A673 (cell line): Measurements from ENCODE around the gene RIT2. TPM values are rescaled to one million over a fixed set of nuclear protein-coding genes. Genes with fewer than 3 reads are reported as not detected.

Experiments used
- BruUV-seq: library from RNA; stranded (reverse); fragments of 400-500 nt; replicated peaks from 2 replicates; lab custom pipeline; 2021; lab: Mats Ljungman, UMichigan
- CTCF ChIA-PET: fragments of 300-600 bp; sonication (Branson Sonifier 250); formaldehyde crosslinking; loops from one replicate; lab custom pipeline; 2022; ENCODE audit warnings: antibody characterized with exemption; lab: Charles Lee
- POLR2A ChIA-PET: fragments of 300-600 bp; sonication (Branson Sonifier 250); formaldehyde crosslinking; loops from one replicate; lab custom pipeline; 2022; ENCODE audit warnings: antibody characterized with exemption; ENCODE audit not compliant: low non-redundant PET; lab: Charles Lee
- DNase-seq: peaks from one replicate; pipeline ENCODE4 v3.0.0-alpha.2; 2015; ENCODE audit warnings: low spot score
- H3K27ac ChIP-seq: fragments of 200-600 bp; sonication (generic); 2 replicates; pipeline ENCODE4 v1.5.1; 2016; ENCODE audit warnings: mixed run types, low read depth, mild to moderate bottlenecking, mixed read lengths, antibody characterized with exemption, low read length; ENCODE audit not compliant: poor library complexity, severe bottlenecking
- H3K27me3 ChIP-seq: fragments of 200-600 bp; sonication (generic); replicated peaks from 2 replicates; pipeline ENCODE4 v1.6.1; 2017; ENCODE audit warnings: mixed run types, low read depth, mild to moderate bottlenecking, mixed read lengths, antibody characterized with exemption, low read length; ENCODE audit not compliant: insufficient read depth, poor library complexity
- H3K36me3 ChIP-seq: fragments of 200-600 bp; sonication (generic); 2 replicates; pipeline ENCODE4 v1.6.1; 2016; ENCODE audit warnings: mixed run types, mild to moderate bottlenecking, mixed read lengths, antibody characterized with exemption, low read length; ENCODE audit not compliant: insufficient read depth, poor library complexity, severe bottlenecking
- H3K4me1 ChIP-seq: fragments of 200-600 bp; sonication (generic); 2 replicates; pipeline ENCODE4 v1.6.1; 2017; ENCODE audit warnings: mixed run types, mild to moderate bottlenecking, mixed read lengths, antibody characterized with exemption, low read length; ENCODE audit not compliant: insufficient read depth, poor library complexity, severe bottlenecking
- H3K4me3 ChIP-seq: fragments of 200-600 bp; sonication (generic); 2 replicates; pipeline ENCODE4 v1.5.1; 2016; ENCODE audit warnings: low read depth, mixed run types, mild to moderate bottlenecking, mixed read lengths, low read length; ENCODE audit not compliant: poor library complexity, severe bottlenecking
- H3K9me3 ChIP-seq: fragments of 200-600 bp; sonication (generic); 2 replicates; pipeline ENCODE4 v1.6.1; 2016; ENCODE audit warnings: mixed run types, low read depth, mild to moderate bottlenecking, mixed read lengths, antibody characterized with exemption, low read length; ENCODE audit not compliant: poor library complexity, severe bottlenecking
- EZH2 ChIP-seq: fragments of 200-600 bp; sonication (generic); IDR thresholded peaks from 2 replicates; pipeline ENCODE4 v1.6.1; 2017; ENCODE audit warnings: borderline replicate concordance, low read depth, mild to moderate bottlenecking, mixed read lengths, antibody characterized with exemption, low read length; ENCODE audit not compliant: poor library complexity, severe bottlenecking
- intact Hi-C: fragments of 100-400 bp; cut with micrococcal nuclease; formaldehyde crosslinking; loops from one replicate; pipeline ENCODE4 v1.10.0; 2022; ENCODE audit not compliant: unreplicated experiment
- total RNA-seq: library from RNA; stranded (reverse); gene quantifications from 2 replicates; pipeline ENCODE4 v1.2.3, GENCODE V29; 2021
- TF ChIP-seq, protein P1 (sequence below): fragments of 300-800, 200-600 bp; sonication (generic); conservative IDR thresholded peaks from 2 replicates; pipeline ENCODE4 v1.5.1; 2017; ENCODE audit warnings: low read depth, mild to moderate bottlenecking, antibody characterized with exemption, low read length, moderate library complexity, mixed read lengths

Gene RIT2
- total RNA-seq, 1 experiment from 2014 or later, result not detected

DNA sequence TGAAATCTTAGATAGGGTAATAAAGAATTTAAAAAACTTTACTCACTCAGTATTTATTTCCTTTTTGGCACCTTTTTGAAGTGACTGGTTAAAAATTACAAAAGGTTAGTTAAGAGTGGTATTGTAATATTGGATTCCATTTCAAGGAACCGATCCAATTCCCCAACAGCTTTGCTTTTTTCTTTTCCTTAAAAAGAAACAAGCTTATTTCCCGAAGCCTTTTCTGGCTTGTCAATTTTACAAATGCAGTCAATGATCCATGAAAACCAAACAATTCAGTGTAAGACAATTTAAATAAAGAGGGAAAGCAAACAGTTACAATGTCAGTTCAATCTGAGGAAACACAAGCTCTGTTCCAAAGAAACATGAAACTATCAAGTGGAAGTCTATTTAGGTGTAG, 200.2 kb downstream of the RIT2 start:
- no peaks in the 10 kb centered on the region for H3K36me3 ChIP-seq
- no peak overlapping the region for H3K4me3 ChIP-seq
- no peaks in the 10 kb centered on the region for H3K27me3 ChIP-seq
- H3K4me1 ChIP-seq, result no peaks in the 10 kb centered on the region
- no TSS peak for BruUV-seq
- no peak overlapping the region for H3K27ac ChIP-seq
- ChIA-PET POLR2A (no interaction called here), CTCF (no interaction called here)
- TF ChIP-seq EZH2, result no peak
- TF ChIP-seq, protein P1, sequence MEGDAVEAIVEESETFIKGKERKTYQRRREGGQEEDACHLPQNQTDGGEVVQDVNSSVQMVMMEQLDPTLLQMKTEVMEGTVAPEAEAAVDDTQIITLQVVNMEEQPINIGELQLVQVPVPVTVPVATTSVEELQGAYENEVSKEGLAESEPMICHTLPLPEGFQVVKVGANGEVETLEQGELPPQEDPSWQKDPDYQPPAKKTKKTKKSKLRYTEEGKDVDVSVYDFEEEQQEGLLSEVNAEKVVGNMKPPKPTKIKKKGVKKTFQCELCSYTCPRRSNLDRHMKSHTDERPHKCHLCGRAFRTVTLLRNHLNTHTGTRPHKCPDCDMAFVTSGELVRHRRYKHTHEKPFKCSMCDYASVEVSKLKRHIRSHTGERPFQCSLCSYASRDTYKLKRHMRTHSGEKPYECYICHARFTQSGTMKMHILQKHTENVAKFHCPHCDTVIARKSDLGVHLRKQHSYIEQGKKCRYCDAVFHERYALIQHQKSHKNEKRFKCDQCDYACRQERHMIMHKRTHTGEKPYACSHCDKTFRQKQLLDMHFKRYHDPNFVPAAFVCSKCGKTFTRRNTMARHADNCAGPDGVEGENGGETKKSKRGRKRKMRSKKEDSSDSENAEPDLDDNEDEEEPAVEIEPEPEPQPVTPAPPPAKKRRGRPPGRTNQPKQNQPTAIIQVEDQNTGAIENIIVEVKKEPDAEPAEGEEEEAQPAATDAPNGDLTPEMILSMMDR, result no peak
- intact Hi-C loops, result no loop called here
- H3K9me3 ChIP-seq, result no peaks in the 10 kb centered on the region
- DNase-seq, result no peak

DNA sequence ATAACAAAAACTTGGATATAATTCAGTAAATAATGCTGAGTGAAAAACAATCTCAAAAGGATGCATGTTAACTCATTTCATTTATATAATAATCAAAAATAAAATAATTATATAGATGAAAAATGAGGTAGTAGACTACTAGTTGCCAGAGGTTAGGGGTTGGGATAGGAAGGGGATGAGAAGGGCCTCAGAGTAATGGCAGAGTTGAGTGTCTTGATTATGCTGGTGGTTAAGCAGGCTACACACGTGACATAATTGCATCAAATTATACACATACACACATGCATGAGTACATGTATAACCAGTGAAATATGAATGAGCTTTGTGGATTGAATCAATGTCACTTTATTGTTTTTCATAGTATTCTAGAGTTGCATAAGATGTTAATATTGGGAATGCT, 201.0 kb downstream of the RIT2 start:
- no TSS peak for BruUV-seq
- intact Hi-C loops, result no loop called here
- POLR2A ChIA-PET, result no interaction called here
- Histone ChIP-seq H3K9me3 (no peaks in the 10 kb centered on the region), H3K27me3 (no peaks in the 10 kb centered on the region), H3K27ac (no peak overlapping the region), H3K36me3 (no peaks in the 10 kb centered on the region), H3K4me3 (no peak overlapping the region), H3K4me1 (no peaks in the 10 kb centered on the region)
- no peak for DNase-seq
- CTCF ChIA-PET, result no interaction called here
- TF ChIP-seq, protein P1, result no peak
- no peak for TF ChIP-seq EZH2

DNA sequence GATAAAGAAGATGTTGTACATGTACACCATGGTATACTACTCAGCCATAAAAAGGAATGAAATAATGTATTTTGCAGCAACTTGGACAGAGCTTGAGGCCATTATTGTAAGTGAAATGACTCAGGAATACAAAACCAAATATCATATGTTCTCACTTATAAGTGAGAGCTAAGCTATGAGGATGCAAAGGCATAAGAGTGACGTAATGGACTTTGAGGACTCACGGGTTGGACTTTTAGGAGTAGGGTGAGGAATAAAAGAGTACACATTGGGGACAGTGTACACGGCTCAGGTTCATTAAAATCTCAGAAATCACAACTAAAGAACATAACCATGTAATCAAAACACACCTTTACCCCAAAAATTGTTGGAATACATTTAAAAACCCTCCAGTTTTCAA, 206.4 kb downstream of the RIT2 start:
- Histone ChIP-seq H3K27ac (no peak overlapping the region), H3K4me1 (no peaks in the 10 kb centered on the region), H3K27me3 (no peaks in the 10 kb centered on the region), H3K36me3 (no peaks in the 10 kb centered on the region), H3K9me3 (no peaks in the 10 kb centered on the region), H3K4me3 (no peak overlapping the region)
- no peak for DNase-seq
- POLR2A ChIA-PET, result no interaction called here
- intact Hi-C loops, result no loop called here
- no TSS peak for BruUV-seq
- TF ChIP-seq, protein P1, result no peak
- no peak for TF ChIP-seq EZH2
- CTCF ChIA-PET, result no interaction called here
